HEK293 (cell line): Measurements from ENCODE around the gene SPTBN2.

Experiments
- CTCF ChIA-PET: fragments of 350-600 bp; formaldehyde crosslinking; extraction: SDS; loops from one replicate; lab custom pipeline; 2021; ENCODE audit warnings: antibody characterized with exemption; lab: Yijun Ruan, JAX
- POLR2A ChIA-PET: fragments of 300-600 bp; formaldehyde crosslinking; extraction: SDS; loops from one replicate; lab custom pipeline; 2020; ENCODE audit warnings: antibody characterized with exemption, inconsistent platforms; lab: Yijun Ruan, JAX
- H3K27ac ChIP-seq: fragments of 200-500 bp; sonication (Bioruptor generic); 2 replicates; pipeline ENCODE4 v1.5.1; 2014; ENCODE audit warnings: low read depth, low read length, control low read depth, inconsistent platforms; ENCODE audit errors: extremely low read depth
- H3K36me3 ChIP-seq, 2 experiments: fragments of 200-500 bp in 1 of 2; sonication (Bioruptor generic) in 1 of 2; 1 replicate in 1 of 2; 2 replicates in 1 of 2; pipeline ENCODE4 v1.5.1; 2014 to 2017; ENCODE audit warnings: inconsistent platforms in 2 of 2, low read length in 2 of 2; ENCODE audit not compliant: control insufficient read depth in 2 of 2, insufficient read depth in 1 of 2
- H3K4me1 ChIP-seq: fragments of 200-500 bp; sonication (Bioruptor generic); 2 replicates; pipeline ENCODE4 v1.5.1; 2014; ENCODE audit warnings: mild to moderate bottlenecking, low read length, inconsistent platforms; ENCODE audit not compliant: control insufficient read depth, insufficient read depth
- H3K4me3 ChIP-seq: 2 replicates; pipeline ENCODE4 v1.5.1; 2011; ENCODE audit warnings: low read depth, mild to moderate bottlenecking, control low read depth, low read length, moderate library complexity
- H3K9me3 ChIP-seq: fragments of 200-500 bp; sonication (Bioruptor generic); 2 replicates; pipeline ENCODE4 v1.5.1; 2014; ENCODE audit warnings: low read depth, low read length, inconsistent platforms; ENCODE audit not compliant: control insufficient read depth, insufficient read depth
- EGR2 ChIP-seq: fragments of 450-650 bp; formaldehyde crosslinking; IDR thresholded peaks from 2 replicates; pipeline ENCODE4 v1.5.1; 2016; ENCODE audit warnings: low read depth, missing biosample characterization, missing genetic modification characterization
- GFI1B ChIP-seq: fragments of 450-650 bp; formaldehyde crosslinking; IDR thresholded peaks from 2 replicates; pipeline ENCODE4 v1.5.1; 2016; ENCODE audit warnings: missing biosample characterization, missing genetic modification characterization
- HOXD13 ChIP-seq: sonication (generic); formaldehyde crosslinking; IDR thresholded peaks from 2 replicates; pipeline ENCODE4 v1.8.0; 2022; ENCODE audit warnings: missing genetic modification reagents, borderline replicate concordance
- KLF8 ChIP-seq: fragments of 450-650 bp; formaldehyde crosslinking; IDR thresholded peaks from 2 replicates; pipeline ENCODE4 v1.5.1; 2016; ENCODE audit warnings: missing biosample characterization, missing genetic modification characterization
- SALL2 ChIP-seq: fragments of 450-650 bp; formaldehyde crosslinking; IDR thresholded peaks from 2 replicates; pipeline ENCODE4 v1.5.0; 2017; ENCODE audit warnings: missing biosample characterization, mild to moderate bottlenecking, missing genetic modification characterization, borderline replicate concordance
- SCRT2 ChIP-seq: fragments of 450-650 bp; formaldehyde crosslinking; IDR thresholded peaks from 2 replicates; pipeline ENCODE4 v1.5.1; 2016; ENCODE audit warnings: missing biosample characterization, missing genetic modification characterization
- YY2 ChIP-seq: fragments of 450-650 bp; formaldehyde crosslinking; IDR thresholded peaks from 2 replicates; pipeline ENCODE4 v1.5.1; 2016; ENCODE audit warnings: missing biosample characterization, missing genetic modification characterization
- ZBTB21 ChIP-seq: fragments of 450-650 bp; formaldehyde crosslinking; IDR thresholded peaks from 2 replicates; pipeline ENCODE4 v1.5.1; 2017; ENCODE audit warnings: missing biosample characterization, missing genetic modification characterization
- ZFP3 ChIP-seq: fragments of 450-650 bp; formaldehyde crosslinking; IDR thresholded peaks from 2 replicates; pipeline ENCODE4 v1.5.1; 2016; ENCODE audit warnings: low read depth, missing biosample characterization, missing genetic modification characterization
- ZFP69B ChIP-seq: fragments of 450-650 bp; formaldehyde crosslinking; IDR thresholded peaks from 2 replicates; pipeline ENCODE4 v1.5.1; 2016; ENCODE audit warnings: missing biosample characterization, missing genetic modification characterization
- ZNF266 ChIP-seq: fragments of 450-650 bp; formaldehyde crosslinking; IDR thresholded peaks from 2 replicates; pipeline ENCODE4 v1.5.1; 2016; ENCODE audit warnings: missing biosample characterization, missing genetic modification characterization, low read depth
- ZNF335 ChIP-seq: fragments of 450-650 bp; formaldehyde crosslinking; conservative IDR thresholded peaks from 2 replicates; pipeline ENCODE4 v1.5.1; 2016; ENCODE audit warnings: missing biosample characterization, missing genetic modification characterization
- ZNF394 ChIP-seq: fragments of 450-650 bp; formaldehyde crosslinking; IDR thresholded peaks from 2 replicates; pipeline ENCODE4 v1.5.1; 2016; ENCODE audit warnings: missing biosample characterization, missing genetic modification characterization, mild to moderate bottlenecking, moderate library complexity, borderline replicate concordance
- ZNF529 ChIP-seq: fragments of 450-650 bp; formaldehyde crosslinking; IDR thresholded peaks from 2 replicates; pipeline ENCODE4 v1.5.1; 2017; ENCODE audit warnings: missing genetic modification characterization, missing biosample characterization; ENCODE audit not compliant: insufficient replicate concordance
- ZNF585B ChIP-seq: fragments of 450-650 bp; formaldehyde crosslinking; IDR thresholded peaks from 2 replicates; pipeline ENCODE4 v1.5.1; 2016; ENCODE audit warnings: missing biosample characterization, missing genetic modification characterization
- ZNF785 ChIP-seq: fragments of 450-650 bp; formaldehyde crosslinking; IDR thresholded peaks from 2 replicates; pipeline ENCODE4 v1.5.1; 2016; ENCODE audit warnings: missing biosample characterization, missing genetic modification characterization
- ZXDB ChIP-seq: fragments of 450-650 bp; formaldehyde crosslinking; IDR thresholded peaks from 2 replicates; pipeline ENCODE4 v1.5.1; 2016; ENCODE audit warnings: missing biosample characterization, missing genetic modification characterization
- TF ChIP-seq, protein P1 (sequence below): fragments of 450-650 bp; formaldehyde crosslinking; IDR thresholded peaks from 2 replicates; pipeline ENCODE4 v1.5.1; 2017; ENCODE audit warnings: missing biosample characterization, missing genetic modification characterization
- TF ChIP-seq, protein P2 (sequence below): fragments of 450-650 bp; formaldehyde crosslinking; IDR thresholded peaks from 2 replicates; pipeline ENCODE4 v1.5.1; 2016; ENCODE audit warnings: missing biosample characterization, missing genetic modification characterization
- TF ChIP-seq, protein P3 (sequence below): sonication (generic); formaldehyde crosslinking; IDR thresholded peaks from 2 replicates; pipeline ENCODE4 v1.8.1; 2022; ENCODE audit warnings: mild to moderate bottlenecking, moderate library complexity, missing genetic modification reagents
- TF ChIP-seq, protein P4 (sequence below): fragments of 450-650 bp; formaldehyde crosslinking; IDR thresholded peaks from 2 replicates; pipeline ENCODE4 v1.5.1; 2016; ENCODE audit warnings: missing biosample characterization, missing genetic modification characterization
- TF ChIP-seq, protein P5 (sequence below): fragments of 450-650 bp; formaldehyde crosslinking; IDR thresholded peaks from 2 replicates; pipeline ENCODE4 v1.5.1; 2016; ENCODE audit warnings: missing biosample characterization, missing genetic modification characterization
- TF ChIP-seq, protein P6 (sequence below): fragments of 450-650 bp; formaldehyde crosslinking; IDR thresholded peaks from 2 replicates; pipeline ENCODE4 v1.5.1; 2016; ENCODE audit warnings: missing biosample characterization, missing genetic modification characterization
- TF ChIP-seq, protein P7 (sequence below): fragments of 450-650 bp; formaldehyde crosslinking; IDR thresholded peaks from 2 replicates; pipeline ENCODE4 v1.5.1; 2016; ENCODE audit warnings: missing biosample characterization, missing genetic modification characterization

Gene SPTBN2

DNA sequence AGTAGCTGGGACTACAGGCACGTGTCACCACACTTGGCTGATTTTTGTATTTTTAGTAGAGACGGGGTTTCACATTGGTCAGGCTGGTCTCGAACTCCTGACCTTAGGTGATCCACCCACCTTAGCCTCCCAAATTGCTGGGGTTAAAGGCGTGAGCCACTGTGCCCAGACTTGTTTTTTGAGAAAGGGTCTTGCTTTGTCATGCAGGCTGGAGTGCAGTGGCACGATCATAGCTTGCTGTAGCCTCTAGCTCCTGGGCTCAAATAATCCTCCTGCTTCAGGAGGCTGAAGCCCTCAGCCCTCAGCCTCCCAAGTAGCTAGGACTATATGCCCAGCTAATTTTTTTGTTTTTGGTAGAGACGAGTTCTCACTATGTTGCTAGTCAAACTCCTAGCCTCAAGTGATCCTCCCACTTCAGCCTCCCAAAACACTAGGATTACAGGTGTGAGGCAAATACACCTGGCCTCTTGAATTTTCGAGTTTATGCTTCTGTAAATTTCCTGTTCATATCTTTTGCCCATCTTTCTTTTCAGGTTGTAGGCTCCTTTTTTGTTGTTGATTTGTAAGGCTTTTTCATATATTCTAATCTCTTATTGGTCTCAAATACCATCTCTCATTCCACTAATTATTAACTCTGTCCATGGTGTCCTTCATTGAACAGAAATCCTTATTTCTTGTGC is 47.9 kb downstream of the SPTBN2 start (continued):
- TF ChIP-seq, protein P1, sequence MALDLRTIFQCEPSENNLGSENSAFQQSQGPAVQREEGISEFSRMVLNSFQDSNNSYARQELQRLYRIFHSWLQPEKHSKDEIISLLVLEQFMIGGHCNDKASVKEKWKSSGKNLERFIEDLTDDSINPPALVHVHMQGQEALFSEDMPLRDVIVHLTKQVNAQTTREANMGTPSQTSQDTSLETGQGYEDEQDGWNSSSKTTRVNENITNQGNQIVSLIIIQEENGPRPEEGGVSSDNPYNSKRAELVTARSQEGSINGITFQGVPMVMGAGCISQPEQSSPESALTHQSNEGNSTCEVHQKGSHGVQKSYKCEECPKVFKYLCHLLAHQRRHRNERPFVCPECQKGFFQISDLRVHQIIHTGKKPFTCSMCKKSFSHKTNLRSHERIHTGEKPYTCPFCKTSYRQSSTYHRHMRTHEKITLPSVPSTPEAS, result no peak
- TF ChIP-seq ZFP3 (no peak), ZNF529 (no peak), HOXD13 (CRISPR knock-in tag) (no peak), SALL2 (tag by site-specific recombination) (no peak), ZNF785 (tag by site-specific recombination) (no peak), SCRT2 (no peak)

DNA sequence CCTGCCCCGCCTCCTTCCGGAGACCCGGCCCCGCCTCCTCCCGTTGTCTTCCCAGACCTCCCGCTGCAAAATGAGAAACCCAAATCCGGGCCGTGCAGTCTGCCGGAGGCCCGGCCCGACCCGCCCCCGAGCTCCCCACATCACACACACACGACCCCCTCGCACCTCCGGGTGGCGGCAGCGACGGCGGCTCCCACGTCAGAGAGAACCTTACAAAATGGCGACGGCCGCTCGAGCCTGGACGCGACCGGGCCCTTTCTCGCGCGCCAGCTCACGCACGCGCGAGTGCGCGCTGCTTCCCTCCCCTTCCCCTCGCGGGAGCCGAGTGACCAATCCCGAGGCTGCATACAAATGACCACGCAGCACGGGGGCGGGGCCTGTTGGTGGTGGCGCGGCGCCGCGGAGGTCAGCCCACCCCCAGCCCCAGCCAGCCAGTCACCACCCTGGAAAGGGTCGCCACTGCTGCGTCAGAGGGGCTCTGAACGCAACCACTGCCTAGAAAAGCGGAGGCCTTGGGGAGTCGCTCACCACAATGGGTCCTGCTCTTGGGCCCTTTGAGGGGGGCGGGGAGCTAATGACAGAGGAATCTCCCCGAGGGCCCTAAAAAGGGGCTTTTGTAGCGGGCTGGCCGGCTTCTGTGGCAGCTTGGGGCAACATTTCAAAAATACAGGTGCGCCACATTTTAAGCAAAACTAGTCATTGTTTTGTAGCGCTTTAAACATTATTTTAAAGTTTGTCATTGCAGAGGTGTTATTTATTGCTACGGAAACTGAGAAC is 51.2 kb downstream of the SPTBN2 start, which contains the start of gene RBM4B:
TSS of gene RBM4B (minus strand) at position 289 of the 777 bp plus-strand sequence. CDS start 808 bp downstream, outside the sequence.
- Histone ChIP-seq H3K4me1 (no peaks in the 10 kb centered on the region), H3K27ac (peak within 1 kb of the TSS; percentile 72), H3K36me3 (peaks cover 0 to 21% of the 10 kb centered on the region in 2 experiments; a peak in 2 of 3 replicates), H3K9me3 (no peaks in the 10 kb centered on the region), H3K4me3 (peak within 1 kb of the TSS; percentile 76)
- CTCF ChIA-PET, result interaction anchor here (0.6 to 4.8 kb wide), 36 partner anchors 11 to 507 kb away, joined by 3 to 81 read pairs (median 4); partner anchors contain the start of genes ACTN3, MRPL11, RBM4 and RCE1
- POLR2A ChIA-PET, result interaction anchor here (0.6 to 4.0 kb wide), 31 partner anchors 14 to 755 kb away, joined by 3 to 38 read pairs (median 4); partner anchors contain the start of genes CCDC87, CCS, DPP3 and MRPL11
- TF ChIP-seq ZXDB (tag by site-specific recombination) (peak; percentile 72), ZNF335 (tag by site-specific recombination) (peak; percentile 98), ZFP69B (tag by site-specific recombination) (no peak), EGR2 (tag by site-specific recombination) (peak; percentile 29; the same call in 1 of the 2 replicates), ZNF585B (tag by site-specific recombination) (no peak), ZNF394 (tag by site-specific recombination) (no peak), YY2 (tag by site-specific recombination) (0 out of 2 replicates have a peak, but pooled peaks have one; percentile 43), ZNF266 (no peak), ZBTB21 (0 out of 2 replicates have a peak, but pooled peaks have one; percentile 17), GFI1B (tag by site-specific recombination) (no peak), KLF8 (peak; percentile 43; the same call in 1 of the 2 replicates)
- TF ChIP-seq, protein P2, sequence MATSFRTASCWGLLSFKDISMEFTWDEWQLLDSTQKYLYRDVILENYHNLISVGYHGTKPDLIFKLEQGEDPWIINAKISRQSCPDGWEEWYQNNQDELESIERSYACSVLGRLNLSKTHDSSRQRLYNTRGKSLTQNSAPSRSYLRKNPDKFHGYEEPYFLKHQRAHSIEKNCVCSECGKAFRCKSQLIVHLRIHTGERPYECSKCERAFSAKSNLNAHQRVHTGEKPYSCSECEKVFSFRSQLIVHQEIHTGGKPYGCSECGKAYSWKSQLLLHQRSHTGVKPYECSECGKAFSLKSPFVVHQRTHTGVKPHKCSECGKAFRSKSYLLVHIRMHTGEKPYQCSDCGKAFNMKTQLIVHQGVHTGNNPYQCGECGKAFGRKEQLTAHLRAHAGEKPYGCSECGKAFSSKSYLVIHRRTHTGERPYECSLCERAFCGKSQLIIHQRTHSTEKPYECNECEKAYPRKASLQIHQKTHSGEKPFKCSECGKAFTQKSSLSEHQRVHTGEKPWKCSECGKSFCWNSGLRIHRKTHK (tag by site-specific recombination), result no peak
- TF ChIP-seq, protein P3, sequence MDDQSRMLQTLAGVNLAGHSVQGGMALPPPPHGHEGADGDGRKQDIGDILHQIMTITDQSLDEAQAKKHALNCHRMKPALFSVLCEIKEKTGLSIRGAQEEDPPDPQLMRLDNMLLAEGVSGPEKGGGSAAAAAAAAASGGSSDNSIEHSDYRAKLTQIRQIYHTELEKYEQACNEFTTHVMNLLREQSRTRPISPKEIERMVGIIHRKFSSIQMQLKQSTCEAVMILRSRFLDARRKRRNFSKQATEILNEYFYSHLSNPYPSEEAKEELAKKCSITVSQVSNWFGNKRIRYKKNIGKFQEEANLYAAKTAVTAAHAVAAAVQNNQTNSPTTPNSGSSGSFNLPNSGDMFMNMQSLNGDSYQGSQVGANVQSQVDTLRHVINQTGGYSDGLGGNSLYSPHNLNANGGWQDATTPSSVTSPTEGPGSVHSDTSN, result 0 out of 2 replicates have a peak, but pooled peaks have one; percentile 28
- TF ChIP-seq, protein P4, sequence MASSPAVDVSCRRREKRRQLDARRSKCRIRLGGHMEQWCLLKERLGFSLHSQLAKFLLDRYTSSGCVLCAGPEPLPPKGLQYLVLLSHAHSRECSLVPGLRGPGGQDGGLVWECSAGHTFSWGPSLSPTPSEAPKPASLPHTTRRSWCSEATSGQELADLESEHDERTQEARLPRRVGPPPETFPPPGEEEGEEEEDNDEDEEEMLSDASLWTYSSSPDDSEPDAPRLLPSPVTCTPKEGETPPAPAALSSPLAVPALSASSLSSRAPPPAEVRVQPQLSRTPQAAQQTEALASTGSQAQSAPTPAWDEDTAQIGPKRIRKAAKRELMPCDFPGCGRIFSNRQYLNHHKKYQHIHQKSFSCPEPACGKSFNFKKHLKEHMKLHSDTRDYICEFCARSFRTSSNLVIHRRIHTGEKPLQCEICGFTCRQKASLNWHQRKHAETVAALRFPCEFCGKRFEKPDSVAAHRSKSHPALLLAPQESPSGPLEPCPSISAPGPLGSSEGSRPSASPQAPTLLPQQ (tag by site-specific recombination), result peak; percentile 42; the same call in 1 of the 2 replicates
- TF ChIP-seq, protein P5, sequence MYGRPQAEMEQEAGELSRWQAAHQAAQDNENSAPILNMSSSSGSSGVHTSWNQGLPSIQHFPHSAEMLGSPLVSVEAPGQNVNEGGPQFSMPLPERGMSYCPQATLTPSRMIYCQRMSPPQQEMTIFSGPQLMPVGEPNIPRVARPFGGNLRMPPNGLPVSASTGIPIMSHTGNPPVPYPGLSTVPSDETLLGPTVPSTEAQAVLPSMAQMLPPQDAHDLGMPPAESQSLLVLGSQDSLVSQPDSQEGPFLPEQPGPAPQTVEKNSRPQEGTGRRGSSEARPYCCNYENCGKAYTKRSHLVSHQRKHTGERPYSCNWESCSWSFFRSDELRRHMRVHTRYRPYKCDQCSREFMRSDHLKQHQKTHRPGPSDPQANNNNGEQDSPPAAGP (tag by site-specific recombination), result peak; percentile 72; the same call in 1 of the 2 replicates
- TF ChIP-seq, protein P6, sequence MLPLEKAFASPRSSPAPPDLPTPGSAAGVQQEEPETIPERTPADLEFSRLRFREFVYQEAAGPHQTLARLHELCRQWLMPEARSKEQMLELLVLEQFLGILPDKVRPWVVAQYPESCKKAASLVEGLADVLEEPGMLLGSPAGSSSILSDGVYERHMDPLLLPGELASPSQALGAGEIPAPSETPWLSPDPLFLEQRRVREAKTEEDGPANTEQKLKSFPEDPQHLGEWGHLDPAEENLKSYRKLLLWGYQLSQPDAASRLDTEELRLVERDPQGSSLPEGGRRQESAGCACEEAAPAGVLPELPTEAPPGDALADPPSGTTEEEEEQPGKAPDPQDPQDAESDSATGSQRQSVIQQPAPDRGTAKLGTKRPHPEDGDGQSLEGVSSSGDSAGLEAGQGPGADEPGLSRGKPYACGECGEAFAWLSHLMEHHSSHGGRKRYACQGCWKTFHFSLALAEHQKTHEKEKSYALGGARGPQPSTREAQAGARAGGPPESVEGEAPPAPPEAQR (tag by site-specific recombination), result no peak
- TF ChIP-seq, protein P7, sequence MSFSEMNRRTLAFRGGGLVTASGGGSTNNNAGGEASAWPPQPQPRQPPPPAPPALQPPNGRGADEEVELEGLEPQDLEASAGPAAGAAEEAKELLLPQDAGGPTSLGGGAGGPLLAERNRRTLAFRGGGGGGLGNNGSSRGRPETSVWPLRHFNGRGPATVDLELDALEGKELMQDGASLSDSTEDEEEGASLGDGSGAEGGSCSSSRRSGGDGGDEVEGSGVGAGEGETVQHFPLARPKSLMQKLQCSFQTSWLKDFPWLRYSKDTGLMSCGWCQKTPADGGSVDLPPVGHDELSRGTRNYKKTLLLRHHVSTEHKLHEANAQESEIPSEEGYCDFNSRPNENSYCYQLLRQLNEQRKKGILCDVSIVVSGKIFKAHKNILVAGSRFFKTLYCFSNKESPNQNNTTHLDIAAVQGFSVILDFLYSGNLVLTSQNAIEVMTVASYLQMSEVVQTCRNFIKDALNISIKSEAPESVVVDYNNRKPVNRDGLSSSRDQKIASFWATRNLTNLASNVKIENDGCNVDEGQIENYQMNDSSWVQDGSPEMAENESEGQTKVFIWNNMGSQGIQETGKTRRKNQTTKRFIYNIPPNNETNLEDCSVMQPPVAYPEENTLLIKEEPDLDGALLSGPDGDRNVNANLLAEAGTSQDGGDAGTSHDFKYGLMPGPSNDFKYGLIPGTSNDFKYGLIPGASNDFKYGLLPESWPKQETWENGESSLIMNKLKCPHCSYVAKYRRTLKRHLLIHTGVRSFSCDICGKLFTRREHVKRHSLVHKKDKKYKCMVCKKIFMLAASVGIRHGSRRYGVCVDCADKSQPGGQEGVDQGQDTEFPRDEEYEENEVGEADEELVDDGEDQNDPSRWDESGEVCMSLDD, result peak; percentile 17; the same call in 1 of the 2 replicates
